GM12878 (cell line): ENCODE data around the gene BMAL1. TPM values are rescaled to one million over a fixed set of nuclear protein-coding genes. Genes with fewer than 3 reads are reported as not detected.
A peak's percentile ranks its signal among the peaks of the same experiment; 100 is the strongest.

Experiments
- ATF3 ChIP-seq: IDR thresholded peaks from 2 replicates; pipeline ENCODE4 v1.6.1; 2011; ENCODE audit warnings: low read depth, mild to moderate bottlenecking, low read length, moderate library complexity, borderline replicate concordance; ENCODE audit errors: extremely low read depth
- DPF2 ChIP-seq: fragments of 450-650 bp; IDR thresholded peaks from 2 replicates; pipeline ENCODE4 v1.6.1; 2017; ENCODE audit warnings: mild to moderate bottlenecking
- E4F1 ChIP-seq: fragments of 450-650 bp; IDR thresholded peaks from 2 replicates; pipeline ENCODE4 v1.6.1; 2018; ENCODE audit warnings: borderline replicate concordance, mild to moderate bottlenecking; ENCODE audit not compliant: partially characterized antibody
- MEF2A ChIP-seq: IDR thresholded peaks from 2 replicates; pipeline ENCODE4 v1.6.1; 2011; ENCODE audit warnings: low read depth, mild to moderate bottlenecking, low read length, moderate library complexity; ENCODE audit not compliant: insufficient read depth
- MLLT1 ChIP-seq: fragments of 450-650 bp; IDR thresholded peaks from 2 replicates; pipeline ENCODE4 v1.6.1; 2016; ENCODE audit warnings: mild to moderate bottlenecking
- NFXL1 ChIP-seq: fragments of 450-650 bp; IDR thresholded peaks from 2 replicates; pipeline ENCODE4 v1.6.1; 2017; ENCODE audit warnings: antibody characterized with exemption, mild to moderate bottlenecking, borderline replicate concordance
- NR2C2 ChIP-seq: IDR thresholded peaks from 2 replicates; pipeline ENCODE4 v1.6.1; 2011; ENCODE audit warnings: borderline replicate concordance, low read depth; ENCODE audit not compliant: control insufficient read depth, insufficient read length
- POLR2AphosphoS2 ChIP-seq: IDR thresholded peaks from 2 replicates; pipeline ENCODE4 v1.6.1; 2011; ENCODE audit warnings: low read depth, mild to moderate bottlenecking, low read length, improper control_type of control experiment, moderate library complexity
- RELB ChIP-seq: fragments of 450-650 bp; IDR thresholded peaks from 2 replicates; pipeline ENCODE4 v1.6.1; 2017; ENCODE audit warnings: low read depth, mild to moderate bottlenecking, moderate library complexity
- RFX5 ChIP-seq: IDR thresholded peaks from 2 replicates; pipeline ENCODE4 v1.6.1; 2011; ENCODE audit warnings: low read depth, low read length, improper control_type of control experiment
- TCF7 ChIP-seq: IDR thresholded peaks from 2 replicates; pipeline ENCODE4 v1.6.1; 2014; ENCODE audit warnings: antibody characterized with exemption, borderline replicate concordance
- YBX1 ChIP-seq: fragments of 450-650 bp; IDR thresholded peaks from 2 replicates; pipeline ENCODE4 v1.6.1; 2016; ENCODE audit warnings: antibody characterized with exemption
- polyA plus RNA-seq, 11 experiments: library from polyadenylated mRNA; depleted of rRNA in 4 of 11; unstranded in 6 of 11; stranded (reverse) in 5 of 11; fragments of >200 nt; fragmentation: Nextera tagmentation in 4 of 11; fragmentation: Illumina TruSeq in 1 of 11; extraction: Ambion mirVana in 4 of 11; extraction: Trizol in 1 of 11; gene quantifications; 1 replicate in 1 of 11; 2 replicates in 10 of 11; pipeline versions ENCODE4 v1.2.1 to v1.2.3, GENCODE V29; 2011 to 2016; ENCODE audit warnings: inconsistent platforms in 2 of 11, missing spikeins in 2 of 11, low read depth in 1 of 11
- total RNA-seq, 4 experiments: library from RNA; depleted of rRNA in 3 of 4; stranded (reverse); fragments of >200 nt in 3 of 4; fragmentation: Illumina TruSeq in 1 of 4; extraction: Trizol in 1 of 4; gene quantifications; 2 replicates each; pipeline versions ENCODE4 v1.2.1 to v1.2.3, GENCODE V29; 2013 to 2021
- TF ChIP-seq, protein P1 (sequence below): IDR thresholded peaks from 2 replicates; pipeline ENCODE4 v1.6.1; 2012; ENCODE audit warnings: low read length, inconsistent platforms
- TF ChIP-seq, protein P2 (sequence below): IDR thresholded peaks from 2 replicates; pipeline ENCODE4 v1.6.1; 2012; ENCODE audit warnings: low read depth, low read length, improper control_type of control experiment
- TF ChIP-seq, protein P3 (sequence below): fragments of 450-650 bp; IDR thresholded peaks from 2 replicates; pipeline ENCODE4 v1.6.1; 2018; ENCODE audit warnings: mild to moderate bottlenecking, low read depth, moderate library complexity; ENCODE audit not compliant: partially characterized antibody

Gene BMAL1
- total and polyA plus RNA-seq, 10 of the 15 experiments (the other 5 are each of a cell fraction or from before 2014, with no cell fraction given) = 3.5 to 40.6 (median 13.6) TPM

- TF ChIP-seq YBX1 = no peak
- TF ChIP-seq, protein P1, sequence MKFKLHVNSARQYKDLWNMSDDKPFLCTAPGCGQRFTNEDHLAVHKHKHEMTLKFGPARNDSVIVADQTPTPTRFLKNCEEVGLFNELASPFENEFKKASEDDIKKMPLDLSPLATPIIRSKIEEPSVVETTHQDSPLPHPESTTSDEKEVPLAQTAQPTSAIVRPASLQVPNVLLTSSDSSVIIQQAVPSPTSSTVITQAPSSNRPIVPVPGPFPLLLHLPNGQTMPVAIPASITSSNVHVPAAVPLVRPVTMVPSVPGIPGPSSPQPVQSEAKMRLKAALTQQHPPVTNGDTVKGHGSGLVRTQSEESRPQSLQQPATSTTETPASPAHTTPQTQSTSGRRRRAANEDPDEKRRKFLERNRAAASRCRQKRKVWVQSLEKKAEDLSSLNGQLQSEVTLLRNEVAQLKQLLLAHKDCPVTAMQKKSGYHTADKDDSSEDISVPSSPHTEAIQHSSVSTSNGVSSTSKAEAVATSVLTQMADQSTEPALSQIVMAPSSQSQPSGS = no peak
- TF ChIP-seq E4F1 = peak; percentile 67
- TF ChIP-seq MLLT1 = peak; percentile 78
- TF ChIP-seq, protein P2, sequence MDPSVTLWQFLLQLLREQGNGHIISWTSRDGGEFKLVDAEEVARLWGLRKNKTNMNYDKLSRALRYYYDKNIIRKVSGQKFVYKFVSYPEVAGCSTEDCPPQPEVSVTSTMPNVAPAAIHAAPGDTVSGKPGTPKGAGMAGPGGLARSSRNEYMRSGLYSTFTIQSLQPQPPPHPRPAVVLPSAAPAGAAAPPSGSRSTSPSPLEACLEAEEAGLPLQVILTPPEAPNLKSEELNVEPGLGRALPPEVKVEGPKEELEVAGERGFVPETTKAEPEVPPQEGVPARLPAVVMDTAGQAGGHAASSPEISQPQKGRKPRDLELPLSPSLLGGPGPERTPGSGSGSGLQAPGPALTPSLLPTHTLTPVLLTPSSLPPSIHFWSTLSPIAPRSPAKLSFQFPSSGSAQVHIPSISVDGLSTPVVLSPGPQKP = no peak
- no peak for TF ChIP-seq MEF2A
- no peak for TF ChIP-seq NFXL1
- peak; percentile 91 for TF ChIP-seq RFX5
- TF ChIP-seq, protein P3, sequence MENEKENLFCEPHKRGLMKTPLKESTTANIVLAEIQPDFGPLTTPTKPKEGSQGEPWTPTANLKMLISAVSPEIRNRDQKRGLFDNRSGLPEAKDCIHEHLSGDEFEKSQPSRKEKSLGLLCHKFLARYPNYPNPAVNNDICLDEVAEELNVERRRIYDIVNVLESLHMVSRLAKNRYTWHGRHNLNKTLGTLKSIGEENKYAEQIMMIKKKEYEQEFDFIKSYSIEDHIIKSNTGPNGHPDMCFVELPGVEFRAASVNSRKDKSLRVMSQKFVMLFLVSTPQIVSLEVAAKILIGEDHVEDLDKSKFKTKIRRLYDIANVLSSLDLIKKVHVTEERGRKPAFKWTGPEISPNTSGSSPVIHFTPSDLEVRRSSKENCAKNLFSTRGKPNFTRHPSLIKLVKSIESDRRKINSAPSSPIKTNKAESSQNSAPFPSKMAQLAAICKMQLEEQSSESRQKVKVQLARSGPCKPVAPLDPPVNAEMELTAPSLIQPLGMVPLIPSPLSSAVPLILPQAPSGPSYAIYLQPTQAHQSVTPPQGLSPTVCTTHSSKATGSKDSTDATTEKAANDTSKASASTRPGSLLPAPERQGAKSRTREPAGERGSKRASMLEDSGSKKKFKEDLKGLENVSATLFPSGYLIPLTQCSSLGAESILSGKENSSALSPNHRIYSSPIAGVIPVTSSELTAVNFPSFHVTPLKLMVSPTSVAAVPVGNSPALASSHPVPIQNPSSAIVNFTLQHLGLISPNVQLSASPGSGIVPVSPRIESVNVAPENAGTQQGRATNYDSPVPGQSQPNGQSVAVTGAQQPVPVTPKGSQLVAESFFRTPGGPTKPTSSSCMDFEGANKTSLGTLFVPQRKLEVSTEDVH = no peak
- peak; percentile 42; the same call in 1 of the 2 replicates for TF ChIP-seq RELB
- peak; percentile 65; the same call in 1 of the 2 replicates for TF ChIP-seq ATF3
- no peak for TF ChIP-seq POLR2AphosphoS2
- no peak for TF ChIP-seq TCF7
- TF ChIP-seq NR2C2 = no peak
- TF ChIP-seq DPF2 = no peak
Observed at GRCh38 chr11:13276832-13277767, 490 bp upstream of the BMAL1 start (continued).
